ENCODE measurements around the gene REV3L.
"Not testable (repeated sequence)": the region's sequence is repeated elsewhere in the genome, so short reads cannot be mapped to it uniquely, and the experiment has no call there.

The REV3L gene

DNA sequence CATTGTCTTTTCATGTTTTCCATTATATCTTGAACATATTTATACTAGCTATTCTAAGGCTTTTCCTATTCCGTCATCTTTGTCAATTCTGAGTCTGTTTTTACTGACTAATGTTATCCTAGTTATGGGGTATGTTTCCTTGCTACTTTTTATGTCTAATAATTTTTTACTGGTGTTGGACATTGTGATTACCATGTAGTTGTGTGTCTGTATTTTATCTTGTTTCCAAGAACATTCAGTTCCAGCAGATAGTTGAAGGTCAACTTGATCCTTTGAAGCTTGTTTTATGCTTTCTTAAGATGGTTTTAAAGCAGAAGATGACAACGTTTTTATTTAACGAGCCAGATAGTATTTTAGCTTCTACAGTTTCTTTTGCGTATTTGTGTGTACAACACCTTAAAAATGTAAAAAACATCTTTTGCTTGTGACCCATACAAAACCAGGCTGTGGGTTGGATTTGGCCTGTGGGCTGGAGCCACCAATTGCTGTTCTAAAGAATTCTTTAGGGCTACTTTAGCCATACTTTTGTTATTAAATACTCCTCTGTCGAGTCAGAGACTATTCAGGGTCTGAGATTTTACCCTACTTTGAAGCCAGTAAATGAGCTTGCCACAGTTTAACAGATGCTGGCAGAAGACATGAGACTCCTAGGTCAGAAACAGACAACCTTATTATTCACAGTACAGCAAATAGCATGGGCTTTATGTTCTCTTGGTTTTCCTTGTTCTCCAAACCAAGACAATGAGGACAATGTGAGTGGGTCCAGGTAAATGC is 38.7 kb upstream of the REV3L start:
- no peaks in the 10 kb centered on the region for H3K27me3 ChIP-seq (ENCODE audit: control insufficient read depth, insufficient read depth, low read length)
- no peak overlapping the region for H3K4me3 ChIP-seq (ENCODE audit: low read depth, low read length)
- H3K9me3 ChIP-seq (ENCODE audit: control insufficient read depth, insufficient read depth, low read length): no peaks in the 10 kb centered on the region
- H3K4me1 ChIP-seq (ENCODE audit: control insufficient read depth, insufficient read depth, low read length): peaks cover 28% of the 10 kb centered on the region
- H3K36me3 ChIP-seq (ENCODE audit: control insufficient read depth, insufficient read depth, low read length): no peaks in the 10 kb centered on the region
- no peak overlapping the region for H3K9ac ChIP-seq (ENCODE audit: low read depth, low read length)
- H3K27ac ChIP-seq (ENCODE audit: low read depth, low read length): no peak overlapping the region

DNA sequence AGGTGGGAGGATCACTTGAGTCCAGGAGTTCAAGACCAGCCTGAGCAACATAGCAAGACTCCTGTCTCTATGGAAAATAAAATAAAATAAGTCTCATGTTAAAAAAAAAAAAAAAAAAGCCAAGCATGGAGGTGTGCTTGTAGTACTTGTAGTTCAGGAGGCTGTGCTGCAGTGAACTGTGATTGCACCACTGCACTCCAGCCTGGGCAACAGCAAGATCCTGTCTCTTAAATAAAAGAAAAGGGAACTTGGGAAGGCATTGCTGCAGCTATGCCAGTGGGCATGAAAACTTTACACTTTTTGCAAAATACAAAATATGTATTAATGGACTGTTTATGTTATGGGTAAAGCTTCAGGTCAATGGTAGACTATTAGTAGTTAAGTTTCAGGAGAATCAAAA is 37.5 kb upstream of the REV3L start:
- peaks cover 28% of the 10 kb centered on the region for H3K4me1 ChIP-seq (ENCODE audit: control insufficient read depth, insufficient read depth, low read length)
- no peak overlapping the region for H3K9ac ChIP-seq (ENCODE audit: low read depth, low read length)
- H3K27ac ChIP-seq (ENCODE audit: low read depth, low read length): no peak overlapping the region
- no peaks in the 10 kb centered on the region for H3K9me3 ChIP-seq (ENCODE audit: control insufficient read depth, insufficient read depth, low read length)
- no peaks in the 10 kb centered on the region for H3K27me3 ChIP-seq (ENCODE audit: control insufficient read depth, insufficient read depth, low read length)
- no peak overlapping the region for H3K4me3 ChIP-seq (ENCODE audit: low read depth, low read length)
- H3K36me3 ChIP-seq (ENCODE audit: control insufficient read depth, insufficient read depth, low read length): no peaks in the 10 kb centered on the region

GRCh38 chr6:111517965-111518364 is 34.9 kb upstream of the REV3L start:
- Histone ChIP-seq H3K27ac (ENCODE audit: low read depth, low read length) (no peak overlapping the region), H3K9me3 (ENCODE audit: control insufficient read depth, insufficient read depth, low read length) (no peaks in the 10 kb centered on the region), H3K4me1 (ENCODE audit: control insufficient read depth, insufficient read depth, low read length) (peaks cover 16% of the 10 kb centered on the region), H3K4me3 (ENCODE audit: low read depth, low read length) (no peak overlapping the region), H3K9ac (ENCODE audit: low read depth, low read length) (no peak overlapping the region), H3K27me3 (ENCODE audit: control insufficient read depth, insufficient read depth, low read length) (no peaks in the 10 kb centered on the region), H3K36me3 (ENCODE audit: control insufficient read depth, insufficient read depth, low read length) (no peaks in the 10 kb centered on the region)

DNA sequence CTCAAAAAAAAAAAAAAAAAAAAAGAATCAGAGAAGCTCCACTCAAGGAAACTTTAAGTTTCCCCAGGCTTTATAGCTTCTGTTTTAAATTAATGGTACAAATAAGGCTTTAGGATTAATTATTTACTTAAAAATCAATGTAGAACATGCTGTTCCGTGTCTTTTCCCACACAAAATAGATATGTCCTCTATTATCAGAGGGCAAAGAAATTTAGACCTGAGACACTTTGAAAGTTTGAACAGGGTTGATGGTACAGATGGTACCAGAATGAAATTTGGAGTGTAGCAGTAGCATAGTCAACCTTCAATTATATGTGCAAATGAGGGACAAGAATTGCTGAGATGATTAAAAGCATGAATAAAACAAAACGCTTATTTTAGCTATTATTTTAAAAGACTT is 32.2 kb upstream of the REV3L start:
- Histone ChIP-seq H3K4me1 (ENCODE audit: control insufficient read depth, insufficient read depth, low read length) (peaks cover 16% of the 10 kb centered on the region), H3K27me3 (ENCODE audit: control insufficient read depth, insufficient read depth, low read length) (no peaks in the 10 kb centered on the region), H3K27ac (ENCODE audit: low read depth, low read length) (no peak overlapping the region), H3K9ac (ENCODE audit: low read depth, low read length) (no peak overlapping the region), H3K4me3 (ENCODE audit: low read depth, low read length) (no peak overlapping the region), H3K36me3 (ENCODE audit: control insufficient read depth, insufficient read depth, low read length) (no peaks in the 10 kb centered on the region), H3K9me3 (ENCODE audit: control insufficient read depth, insufficient read depth, low read length) (no peaks in the 10 kb centered on the region)

GRCh38 chr6:111514531-111514930 is 31.5 kb upstream of the REV3L start:
- H3K9me3 ChIP-seq (ENCODE audit: control insufficient read depth, insufficient read depth, low read length); H3K36me3 ChIP-seq (ENCODE audit: control insufficient read depth, insufficient read depth, low read length); H3K27me3 ChIP-seq (ENCODE audit: control insufficient read depth, insufficient read depth, low read length); H3K4me3 ChIP-seq (ENCODE audit: low read depth, low read length); H3K9ac ChIP-seq (ENCODE audit: low read depth, low read length); H3K27ac ChIP-seq (ENCODE audit: low read depth, low read length): not testable (repeated sequence)
- peaks cover 16% of the 10 kb centered on the region for H3K4me1 ChIP-seq (ENCODE audit: control insufficient read depth, insufficient read depth, low read length)

GRCh38 chr6:111507219-111507618 is 24.2 kb upstream of the REV3L start:
- H3K4me1 ChIP-seq (ENCODE audit: control insufficient read depth, insufficient read depth, low read length): peaks cover 14% of the 10 kb centered on the region
- H3K9me3 ChIP-seq (ENCODE audit: control insufficient read depth, insufficient read depth, low read length); H3K9ac ChIP-seq (ENCODE audit: low read depth, low read length); H3K27ac ChIP-seq (ENCODE audit: low read depth, low read length); H3K4me3 ChIP-seq (ENCODE audit: low read depth, low read length); H3K27me3 ChIP-seq (ENCODE audit: control insufficient read depth, insufficient read depth, low read length); H3K36me3 ChIP-seq (ENCODE audit: control insufficient read depth, insufficient read depth, low read length): not testable (repeated sequence)

GRCh38 chr6:111505498-111505897 is 22.5 kb upstream of the REV3L start:
- not testable (repeated sequence) for H3K36me3 ChIP-seq (ENCODE audit: control insufficient read depth, insufficient read depth, low read length); H3K9ac ChIP-seq (ENCODE audit: low read depth, low read length); H3K9me3 ChIP-seq (ENCODE audit: control insufficient read depth, insufficient read depth, low read length); H3K27me3 ChIP-seq (ENCODE audit: control insufficient read depth, insufficient read depth, low read length); H3K4me3 ChIP-seq (ENCODE audit: low read depth, low read length); H3K27ac ChIP-seq (ENCODE audit: low read depth, low read length)
- peaks cover 16% of the 10 kb centered on the region for H3K4me1 ChIP-seq (ENCODE audit: control insufficient read depth, insufficient read depth, low read length)

GRCh38 chr6:111503660-111504059 is 20.6 kb upstream of the REV3L start:
- no peak overlapping the region for H3K9ac ChIP-seq (ENCODE audit: low read depth, low read length)
- no peaks in the 10 kb centered on the region for H3K27me3 ChIP-seq (ENCODE audit: control insufficient read depth, insufficient read depth, low read length)
- H3K27ac ChIP-seq (ENCODE audit: low read depth, low read length): no peak overlapping the region
- no peaks in the 10 kb centered on the region for H3K9me3 ChIP-seq (ENCODE audit: control insufficient read depth, insufficient read depth, low read length)
- no peaks in the 10 kb centered on the region for H3K36me3 ChIP-seq (ENCODE audit: control insufficient read depth, insufficient read depth, low read length)
- peaks cover 16% of the 10 kb centered on the region for H3K4me1 ChIP-seq (ENCODE audit: control insufficient read depth, insufficient read depth, low read length)
- H3K4me3 ChIP-seq (ENCODE audit: low read depth, low read length): no peak overlapping the region

- no peaks in the 10 kb centered on the region for H3K9me3 ChIP-seq (ENCODE audit: control insufficient read depth, insufficient read depth, low read length)
- no peak overlapping the region for H3K4me3 ChIP-seq (ENCODE audit: low read depth, low read length)
- peaks cover 16% of the 10 kb centered on the region for H3K4me1 ChIP-seq (ENCODE audit: control insufficient read depth, insufficient read depth, low read length)
- no peak overlapping the region for H3K27ac ChIP-seq (ENCODE audit: low read depth, low read length)
- no peak overlapping the region for H3K9ac ChIP-seq (ENCODE audit: low read depth, low read length)
- H3K27me3 ChIP-seq (ENCODE audit: control insufficient read depth, insufficient read depth, low read length): no peaks in the 10 kb centered on the region
- no peaks in the 10 kb centered on the region for H3K36me3 ChIP-seq (ENCODE audit: control insufficient read depth, insufficient read depth, low read length)
These were observed 20.2 kb upstream of the REV3L start for GRCh38 chr6:111503194-111503593.

DNA sequence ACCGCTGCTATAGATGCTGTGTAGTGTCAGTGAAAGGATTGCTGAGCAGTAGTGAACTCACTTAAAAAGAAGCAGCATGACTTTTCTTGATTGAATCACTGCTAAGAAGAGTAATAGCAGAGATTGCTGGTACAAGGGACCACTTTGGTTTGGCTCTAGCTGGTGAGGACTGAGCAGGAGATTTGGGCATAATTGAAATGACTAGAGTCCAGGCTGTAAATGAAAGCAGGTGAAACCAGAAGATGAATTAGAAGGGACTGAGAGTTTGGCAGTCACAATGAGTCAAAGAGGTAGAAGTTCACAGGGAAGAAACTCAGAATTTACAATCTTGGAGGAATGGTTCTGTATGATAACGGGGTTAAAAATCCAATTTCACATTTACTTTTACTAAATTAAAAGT is 19.1 kb upstream of the REV3L start:
- Histone ChIP-seq H3K36me3 (ENCODE audit: control insufficient read depth, insufficient read depth, low read length) (no peaks in the 10 kb centered on the region), H3K9ac (ENCODE audit: low read depth, low read length) (no peak overlapping the region)

DNA sequence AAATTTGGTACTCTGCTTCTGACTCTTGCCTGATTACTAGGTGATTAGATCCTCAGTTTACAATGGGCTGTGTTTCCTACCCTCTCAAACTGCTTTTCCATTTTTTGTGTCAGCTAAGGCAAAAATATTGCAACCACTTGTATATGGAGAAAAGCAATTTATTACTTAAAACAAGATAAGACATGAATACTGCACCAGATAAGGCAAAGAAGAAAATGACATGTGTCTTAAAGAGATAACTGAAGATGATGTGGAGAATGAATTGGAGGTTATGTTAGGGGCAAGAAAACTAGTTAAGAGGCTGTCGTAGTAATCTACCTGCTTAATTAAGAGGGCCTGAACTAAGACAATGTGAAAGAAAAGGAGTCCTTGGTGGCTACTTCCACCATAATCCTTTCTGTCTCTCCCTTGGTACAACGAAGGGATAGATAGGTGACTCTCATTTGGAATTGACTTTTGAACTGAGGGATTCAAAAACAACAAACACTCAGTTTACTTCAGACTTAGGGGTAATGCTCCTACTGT is 16.3 kb upstream of the REV3L start:
- H3K9ac ChIP-seq (ENCODE audit: low read depth, low read length): no peak overlapping the region
- H3K36me3 ChIP-seq (ENCODE audit: control insufficient read depth, insufficient read depth, low read length): no peaks in the 10 kb centered on the region
- no peak overlapping the region for H3K27ac ChIP-seq (ENCODE audit: low read depth, low read length)

More for the DNA sequence above, 19.1 kb upstream of the REV3L start:
- no peak overlapping the region for H3K4me3 ChIP-seq (ENCODE audit: low read depth, low read length)
- H3K4me1 ChIP-seq (ENCODE audit: control insufficient read depth, insufficient read depth, low read length): peaks cover 16% of the 10 kb centered on the region
- H3K27ac ChIP-seq (ENCODE audit: low read depth, low read length): no peak overlapping the region
- H3K27me3 ChIP-seq (ENCODE audit: control insufficient read depth, insufficient read depth, low read length): no peaks in the 10 kb centered on the region
- no peaks in the 10 kb centered on the region for H3K9me3 ChIP-seq (ENCODE audit: control insufficient read depth, insufficient read depth, low read length)

More for the DNA sequence above, 16.3 kb upstream of the REV3L start:
- H3K4me1 ChIP-seq (ENCODE audit: control insufficient read depth, insufficient read depth, low read length): peaks cover 23% of the 10 kb centered on the region
- no peaks in the 10 kb centered on the region for H3K27me3 ChIP-seq (ENCODE audit: control insufficient read depth, insufficient read depth, low read length)
- no peaks in the 10 kb centered on the region for H3K9me3 ChIP-seq (ENCODE audit: control insufficient read depth, insufficient read depth, low read length)
- H3K4me3 ChIP-seq (ENCODE audit: low read depth, low read length): no peak overlapping the region

Measured in HUES48 (cell line).